ENCODE results near the gene TMEM205.
A peak's percentile ranks its signal among the peaks of the same experiment; 100 is the strongest.

TMEM205 gene

GRCh38 chr19:11377756-11378155 is 31.7 kb upstream of the TMEM205 start:
- no peak for DNase-seq (ENCODE audit: extremely low spot score)
- ChIA-PET POLR2A (no interaction called here), CTCF (interaction anchor here (0.7 to 5.4 kb wide), 17 partner anchors 9 to 240 kb away, joined by 3 to 40 read pairs (median 3); partner anchors contain the start of genes CCDC159, ODAD3, PRKCSH and RGL3)
- no peak for TF ChIP-seq CTCF (IDR thresholded peaks at IDR 0.05; ENCODE audit: control extremely low read depth, extremely low read depth, low read depth, missing control alignments)

- ChIA-PET POLR2A (no interaction called here), CTCF (interaction anchor here (0.7 to 5.4 kb wide), 19 partner anchors 9 to 240 kb away, joined by 3 to 40 read pairs (median 3); partner anchors contain the start of genes CCDC159, ODAD3, PRKCSH and RGL3)
Observed at GRCh38 chr19:11377237-11377636, 31.2 kb upstream of the TMEM205 start.

GRCh38 chr19:11375143-11375948 is 29.3 kb upstream of the TMEM205 start:
- TF ChIP-seq CTCF (IDR thresholded peaks at IDR 0.05; ENCODE audit: control extremely low read depth, extremely low read depth, low read depth, missing control alignments) = no peak
- CTCF ChIA-PET = interaction anchor here (0.8 to 5.4 kb wide), 15 partner anchors 8 to 340 kb away, joined by 3 to 40 read pairs (median 3); partner anchors contain the start of genes EPOR, ODAD3 and PRKCSH
- POLR2A ChIA-PET = interaction anchor here (0.6 to 1.3 kb wide), 6 partner anchors 8 to 966 kb away, joined by 3 to 6 read pairs (median 4); partner anchors contain the start of genes CCDC159 and TMEM205
- DNase-seq (ENCODE audit: extremely low spot score) = peak; percentile 67

More at GRCh38 chr19:11377237-11377636, 31.2 kb upstream of the TMEM205 start:
- TF ChIP-seq CTCF (IDR thresholded peaks at IDR 0.05; ENCODE audit: control extremely low read depth, extremely low read depth, low read depth, missing control alignments) = no peak
- no peak for DNase-seq (ENCODE audit: extremely low spot score)

GRCh38 chr19:11374433-11375142 is 28.5 kb upstream of the TMEM205 start, which contains the start of gene SWSAP1:
SWSAP1 (plus strand) TSS chr19:11374666; CDS start chr19:11374681, 15 bp downstream.
- DNase-seq (ENCODE audit: extremely low spot score) = peak; percentile 98
- no peak for TF ChIP-seq CTCF (IDR thresholded peaks at IDR 0.05; ENCODE audit: control extremely low read depth, extremely low read depth, low read depth, missing control alignments)
- ChIA-PET CTCF (interaction anchor here (0.8 to 5.4 kb wide), 15 partner anchors 9 to 339 kb away, joined by 3 to 40 read pairs (median 3); partner anchors contain the start of genes EPOR, ODAD3 and PRKCSH), POLR2A (interaction anchor here (0.6 to 1.3 kb wide), 6 partner anchors 9 to 966 kb away, joined by 3 to 6 read pairs (median 4); partner anchors contain the start of genes CCDC159 and TMEM205)

GRCh38 chr19:11373885-11374432 is 27.9 kb upstream of the TMEM205 start:
- CTCF ChIA-PET = interaction anchor here (1.1 to 5.4 kb wide), 7 partner anchors 10 to 338 kb away, joined by 3 to 40 read pairs (median 6); partner anchors contain the start of genes EPOR, ODAD3 and PRKCSH
- DNase-seq (ENCODE audit: extremely low spot score) = no peak
- TF ChIP-seq CTCF (IDR thresholded peaks at IDR 0.05; ENCODE audit: control extremely low read depth, extremely low read depth, low read depth, missing control alignments) = no peak
- POLR2A ChIA-PET = no interaction called here

Data from GM10248 (cell line).